Activated CD8-positive, alpha-beta T cell treated with anti-CD3 and anti-CD28 coated beads, Interleukin-2, amount 10 ng/mL, durations not matched to agents 7 days and 5 days (primary cell): ENCODE measurements around the gene TBC1D22A. TPM values are rescaled to one million over a fixed set of nuclear protein-coding genes. Genes with fewer than 3 reads are reported as not detected.

Experiments used
- ATAC-seq: fragments of 150-1000 bp; cut with Tn5 transposase; one replicate; pipeline ENCODE4 v1.10.0; 2021; ENCODE audit warnings: moderate library complexity
- CTCF ChIA-PET: fragments of 350-600 bp; sonication (Branson Sonifier 250); formaldehyde crosslinking; loops from one replicate; lab custom pipeline; 2021; ENCODE audit warnings: antibody characterized with exemption; lab: Charles Lee
- POLR2A ChIA-PET: fragments of 350-600 bp; sonication (Branson Sonifier 250); formaldehyde crosslinking; loops from one replicate; lab custom pipeline; 2021; ENCODE audit warnings: antibody characterized with exemption; lab: Charles Lee
- DNase-seq: peaks from one replicate; pipeline ENCODE4 v3.0.0-alpha.2; 2020
- H3K27ac Mint-ChIP-seq: one replicate; pipeline ENCODE4 v1.8.0; 2021; ENCODE audit warnings: mild to moderate bottlenecking, mixed read lengths
- H3K27me3 Mint-ChIP-seq: one replicate; pipeline ENCODE4 v1.8.0; 2021; ENCODE audit warnings: low read depth, mixed read lengths
- H3K36me3 Mint-ChIP-seq: one replicate; pipeline ENCODE4 v1.8.0; 2021; ENCODE audit warnings: low read depth, mixed read lengths
- H3K4me1 Mint-ChIP-seq: one replicate; pipeline ENCODE4 v1.8.0; 2021; ENCODE audit warnings: low read depth, mixed read lengths
- H3K4me3 Mint-ChIP-seq: one replicate; pipeline ENCODE4 v1.8.0; 2021; ENCODE audit warnings: mild to moderate bottlenecking, mixed read lengths
- H3K9me3 Mint-ChIP-seq: one replicate; pipeline ENCODE4 v1.8.0; 2022; ENCODE audit warnings: mixed read lengths; ENCODE audit not compliant: insufficient read depth
- total RNA-seq, 2 experiments: library from RNA; stranded (reverse); gene quantifications; one replicate each; pipeline ENCODE4 v1.2.3, GENCODE V29; 2021

Gene TBC1D22A
- total RNA-seq, 2 experiments from 2014 or later = 34.1 to 38.7 TPM

GRCh38 chr22:47089374-47089773, 326.9 kb downstream of the TBC1D22A start:
- no peak overlapping the region for H3K27ac Mint-ChIP-seq
- peaks cover 5% of the 10 kb centered on the region for H3K9me3 Mint-ChIP-seq
- DNase-seq (no peak), ATAC-seq (no peak)
- no peaks in the 10 kb centered on the region for H3K27me3 Mint-ChIP-seq
- no peak overlapping the region for H3K4me3 Mint-ChIP-seq
- peaks cover 20% of the 10 kb centered on the region for H3K36me3 Mint-ChIP-seq
- ChIA-PET CTCF (no interaction called here), POLR2A (no interaction called here)
- peaks cover 7% of the 10 kb centered on the region for H3K4me1 Mint-ChIP-seq

GRCh38 chr22:47089796-47090460, 327.5 kb downstream of the TBC1D22A start:
- H3K27ac Mint-ChIP-seq = no peak overlapping the region
- no peak overlapping the region for H3K4me3 Mint-ChIP-seq
- peaks cover 20% of the 10 kb centered on the region for H3K36me3 Mint-ChIP-seq
- no peaks in the 10 kb centered on the region for H3K27me3 Mint-ChIP-seq
- H3K9me3 Mint-ChIP-seq = peaks cover 5% of the 10 kb centered on the region
- H3K4me1 Mint-ChIP-seq = peaks cover 7% of the 10 kb centered on the region
- ChIA-PET POLR2A (no interaction called here), CTCF (no interaction called here)
- ATAC-seq = no peak
- no peak for DNase-seq

- H3K4me1 Mint-ChIP-seq = peaks cover 7% of the 10 kb centered on the region
- peaks cover 5% of the 10 kb centered on the region for H3K9me3 Mint-ChIP-seq
- H3K27ac Mint-ChIP-seq = no peak overlapping the region
- DNase-seq (no peak), ATAC-seq (no peak)
- ChIA-PET POLR2A (no interaction called here), CTCF (no interaction called here)
- H3K4me3 Mint-ChIP-seq = no peak overlapping the region
- no peaks in the 10 kb centered on the region for H3K27me3 Mint-ChIP-seq
- peaks cover 20% of the 10 kb centered on the region for H3K36me3 Mint-ChIP-seq
These were observed 328.3 kb downstream of the TBC1D22A start for GRCh38 chr22:47090591-47091245.

GRCh38 chr22:47091246-47091651, 328.8 kb downstream of the TBC1D22A start:
- H3K4me3 Mint-ChIP-seq = no peak overlapping the region
- peaks cover 7% of the 10 kb centered on the region for H3K4me1 Mint-ChIP-seq
- H3K27me3 Mint-ChIP-seq = no peaks in the 10 kb centered on the region
- ATAC-seq = no peak
- ChIA-PET POLR2A (no interaction called here), CTCF (no interaction called here)
- H3K27ac Mint-ChIP-seq = no peak overlapping the region
- H3K36me3 Mint-ChIP-seq = peaks cover 20% of the 10 kb centered on the region
- peaks cover 5% of the 10 kb centered on the region for H3K9me3 Mint-ChIP-seq
- no peak for DNase-seq

- ChIA-PET CTCF (no interaction called here), POLR2A (no interaction called here)
- ATAC-seq (no peak), DNase-seq (no peak)
- peaks cover 5% of the 10 kb centered on the region for H3K9me3 Mint-ChIP-seq
- peaks cover 7% of the 10 kb centered on the region for H3K4me1 Mint-ChIP-seq
- peaks cover 20% of the 10 kb centered on the region for H3K36me3 Mint-ChIP-seq
- no peak overlapping the region for H3K4me3 Mint-ChIP-seq
- H3K27ac Mint-ChIP-seq = no peak overlapping the region
- H3K27me3 Mint-ChIP-seq = no peaks in the 10 kb centered on the region
These were observed 329.7 kb downstream of the TBC1D22A start for GRCh38 chr22:47091921-47092700.

GRCh38 chr22:47092896-47093311, 330.5 kb downstream of the TBC1D22A start:
- ChIA-PET CTCF (no interaction called here), POLR2A (no interaction called here)
- Mint-ChIP-seq H3K4me3 (no peak overlapping the region), H3K9me3 (peaks cover 5% of the 10 kb centered on the region), H3K27ac (no peak overlapping the region), H3K36me3 (peaks cover 20% of the 10 kb centered on the region), H3K27me3 (no peaks in the 10 kb centered on the region), H3K4me1 (peaks cover 7% of the 10 kb centered on the region)
- no peak for DNase-seq
- ATAC-seq = no peak

GRCh38 chr22:47093720-47094119, 331.3 kb downstream of the TBC1D22A start:
- no peaks in the 10 kb centered on the region for H3K27me3 Mint-ChIP-seq
- DNase-seq (no peak), ATAC-seq (no peak)
- H3K27ac Mint-ChIP-seq = no peak overlapping the region
- CTCF ChIA-PET = no interaction called here
- H3K4me1 Mint-ChIP-seq = peaks cover 7% of the 10 kb centered on the region
- H3K4me3 Mint-ChIP-seq = no peak overlapping the region
- H3K36me3 Mint-ChIP-seq = peaks cover 16% of the 10 kb centered on the region
- H3K9me3 Mint-ChIP-seq = peaks cover 5% of the 10 kb centered on the region
- POLR2A ChIA-PET = no interaction called here

- Mint-ChIP-seq H3K4me1 (peaks cover 7% of the 10 kb centered on the region), H3K36me3 (peaks cover 16% of the 10 kb centered on the region), H3K9me3 (peaks cover 5% of the 10 kb centered on the region), H3K27me3 (no peaks in the 10 kb centered on the region), H3K4me3 (no peak overlapping the region), H3K27ac (no peak overlapping the region)
- DNase-seq (no peak), ATAC-seq (no peak)
- POLR2A ChIA-PET = no interaction called here
- CTCF ChIA-PET = no interaction called here
These were observed 332.4 kb downstream of the TBC1D22A start for GRCh38 chr22:47094861-47095330.

- Mint-ChIP-seq H3K9me3 (peaks cover 5% of the 10 kb centered on the region), H3K4me1 (peaks cover 7% of the 10 kb centered on the region), H3K4me3 (no peak overlapping the region), H3K27me3 (no peaks in the 10 kb centered on the region), H3K36me3 (peaks cover 16% of the 10 kb centered on the region), H3K27ac (no peak overlapping the region)
- ChIA-PET CTCF (no interaction called here), POLR2A (no interaction called here)
- no peak for DNase-seq
- no peak for ATAC-seq
These were observed 333.1 kb downstream of the TBC1D22A start for GRCh38 chr22:47095395-47096122.

- Mint-ChIP-seq H3K36me3 (peaks cover 7% of the 10 kb centered on the region), H3K27me3 (no peaks in the 10 kb centered on the region), H3K27ac (no peak overlapping the region), H3K4me1 (no peaks in the 10 kb centered on the region), H3K4me3 (no peak overlapping the region), H3K9me3 (peaks cover 5% of the 10 kb centered on the region)
- ChIA-PET POLR2A (no interaction called here), CTCF (no interaction called here)
- DNase-seq (no peak), ATAC-seq (no peak)
These were observed 335.7 kb downstream of the TBC1D22A start for GRCh38 chr22:47098121-47098520.

GRCh38 chr22:47098554-47098953, 336.1 kb downstream of the TBC1D22A start:
- Mint-ChIP-seq H3K9me3 (peaks cover 5% of the 10 kb centered on the region), H3K36me3 (peaks cover 7% of the 10 kb centered on the region), H3K4me1 (no peaks in the 10 kb centered on the region), H3K4me3 (no peak overlapping the region), H3K27me3 (no peaks in the 10 kb centered on the region), H3K27ac (no peak overlapping the region)
- ChIA-PET CTCF (no interaction called here), POLR2A (no interaction called here)
- ATAC-seq (no peak), DNase-seq (no peak)
